Testis (tissue), 2 donors: Measurements from ENCODE around the gene COQ8B.

Source experiments
- CTCF ChIP-seq, 3 experiments: fragments of 450-650 bp in 2 of 3; fragments of 200-600 bp in 1 of 3; sonication (generic) in 1 of 3; IDR thresholded peaks; one replicate each; pipeline ENCODE4 v1.5.1; 2016 to 2019; ENCODE audit warnings: antibody characterized with exemption in 3 of 3, mild to moderate bottlenecking in 2 of 3, moderate library complexity in 1 of 3
- POLR2A ChIP-seq: fragments of 450-650 bp; IDR thresholded peaks from one replicate; pipeline ENCODE4 v1.6.1; 2017; ENCODE audit warnings: antibody characterized with exemption, mild to moderate bottlenecking, moderate library complexity

- TF ChIP-seq CTCF (IDR thresholded peaks at IDR 0.05) (no peak), POLR2A (no peak)
These were observed 49.1 kb downstream of the COQ8B start for GRCh38 chr19:40667602-40668001.
